SKM-1 treated with dmso at 0.1 percent for 144 hours (cell line): Measurements from ENCODE around the gene CIAO3.

Experiments used
- DNase-seq: peaks from one replicate; lab custom pipeline; 2025; ENCODE audit not compliant: unreplicated experiment; lab: John Stamatoyannopoulos, UW

The CIAO3 gene

GRCh38 chr16:740764-741505 lies at the start of gene CIAO3:
CIAO3 (minus strand) TSS chr16:740997; CDS start chr16:740985, 12 bp downstream.
- DNase-seq: peak; percentile 55

DNA sequence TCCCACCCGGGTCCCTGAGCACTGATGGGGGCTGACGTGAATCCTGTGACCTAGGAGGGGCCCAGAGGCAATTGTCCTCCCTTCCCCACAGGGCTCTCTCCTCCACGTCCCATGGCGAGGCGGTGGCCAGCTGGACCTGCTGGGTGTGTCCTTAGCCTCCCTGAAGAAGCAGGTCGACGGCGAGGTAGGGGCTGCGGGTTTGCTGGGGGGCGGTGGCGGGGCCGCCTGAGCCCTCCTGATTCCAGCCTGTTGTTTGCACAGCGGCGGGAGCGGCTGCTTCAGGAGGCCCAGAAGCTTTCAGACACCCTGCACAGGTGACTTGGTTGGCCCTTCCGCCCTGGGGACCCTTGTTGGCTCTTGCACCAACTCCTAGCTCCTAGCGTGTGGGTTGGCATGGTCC lies 49.3 kb upstream of the CIAO3 start:
- no peak for DNase-seq

DNA sequence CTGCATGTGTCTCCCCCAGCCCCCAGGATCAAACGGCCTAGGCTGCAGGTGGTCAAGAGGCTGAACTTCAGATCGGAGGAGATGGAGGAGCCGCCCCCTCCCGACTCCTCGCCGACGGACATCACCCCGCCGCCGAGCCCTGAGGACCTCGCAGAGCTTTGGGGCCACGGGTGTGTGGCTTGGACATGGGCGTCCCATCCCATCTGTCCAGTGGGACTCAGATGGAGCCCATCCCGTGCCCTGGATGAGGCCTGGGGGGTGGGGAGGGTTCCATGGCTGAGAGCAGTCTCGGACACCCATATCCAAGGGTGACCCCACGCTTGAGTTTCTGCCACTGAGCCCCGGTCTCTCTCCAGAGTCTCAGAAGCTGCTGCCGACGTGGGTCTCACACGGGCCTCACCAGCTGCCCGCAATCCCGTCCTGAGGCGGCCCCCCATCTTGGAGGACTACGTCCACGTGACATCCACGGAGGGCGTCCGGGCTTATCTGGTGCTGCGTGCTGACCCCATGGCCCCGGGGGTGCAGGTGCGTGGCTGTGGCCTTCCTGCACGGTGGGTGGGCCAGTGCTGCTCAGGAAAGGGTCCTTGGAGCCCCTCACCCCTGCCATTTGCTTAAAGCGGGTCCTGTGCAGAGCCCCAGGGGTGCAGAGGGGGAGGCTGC lies 48.5 kb upstream of the CIAO3 start:
- DNase-seq: no peak

DNA sequence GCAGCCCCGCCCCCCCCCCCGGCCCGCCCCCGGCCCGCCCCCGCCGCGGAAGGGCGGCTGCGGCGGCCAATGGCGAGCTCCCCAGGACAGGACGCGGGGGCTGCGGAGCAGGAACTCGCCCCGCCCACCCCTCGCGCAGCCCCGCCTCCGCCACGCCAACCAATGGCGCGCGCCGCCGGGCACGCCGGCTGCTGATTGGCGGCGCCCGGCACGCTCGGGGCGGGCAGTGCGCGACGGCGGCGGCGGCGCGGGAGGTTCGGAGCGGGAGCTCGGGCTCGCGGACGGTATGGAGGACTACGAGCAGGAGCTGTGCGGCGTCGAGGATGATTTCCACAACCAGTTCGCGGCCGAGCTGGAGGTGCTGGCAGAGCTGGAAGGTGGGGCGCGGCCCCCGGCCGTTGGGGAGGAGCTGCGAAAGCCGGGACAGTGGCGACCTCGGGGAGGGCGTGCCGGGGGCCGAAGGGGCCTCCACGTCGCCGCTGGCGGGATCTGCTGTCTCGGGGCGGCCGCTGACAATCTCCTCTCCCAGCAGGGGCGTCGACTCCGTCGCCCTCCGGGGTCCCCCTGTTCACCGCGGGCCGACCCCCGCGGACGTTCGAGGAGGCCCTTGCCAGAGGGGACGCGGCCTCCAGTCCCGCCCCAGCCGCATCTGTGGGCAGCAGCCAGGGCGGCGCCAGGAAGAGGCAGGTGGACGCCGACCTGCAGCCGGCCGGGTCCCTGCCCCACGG lies 47.8 kb upstream of the CIAO3 start, which contains the start of gene CHTF18:
Gene CHTF18, plus strand, starts transcription at position 222 of the 728 bp plus-strand sequence. Its CDS starts 65 bp downstream, at position 287.
- DNase-seq: peak; percentile 87

- no peak for DNase-seq
Observed at GRCh38 chr16:787978-788398, 47.2 kb upstream of the CIAO3 start, which contains the start of gene RPUSD1. RPUSD1 (minus strand) TSS chr16:788381; CDS start chr16:787737, 644 bp downstream.

GRCh38 chr16:787321-787966 lies 46.6 kb upstream of the CIAO3 start:
- no peak for DNase-seq

DNA sequence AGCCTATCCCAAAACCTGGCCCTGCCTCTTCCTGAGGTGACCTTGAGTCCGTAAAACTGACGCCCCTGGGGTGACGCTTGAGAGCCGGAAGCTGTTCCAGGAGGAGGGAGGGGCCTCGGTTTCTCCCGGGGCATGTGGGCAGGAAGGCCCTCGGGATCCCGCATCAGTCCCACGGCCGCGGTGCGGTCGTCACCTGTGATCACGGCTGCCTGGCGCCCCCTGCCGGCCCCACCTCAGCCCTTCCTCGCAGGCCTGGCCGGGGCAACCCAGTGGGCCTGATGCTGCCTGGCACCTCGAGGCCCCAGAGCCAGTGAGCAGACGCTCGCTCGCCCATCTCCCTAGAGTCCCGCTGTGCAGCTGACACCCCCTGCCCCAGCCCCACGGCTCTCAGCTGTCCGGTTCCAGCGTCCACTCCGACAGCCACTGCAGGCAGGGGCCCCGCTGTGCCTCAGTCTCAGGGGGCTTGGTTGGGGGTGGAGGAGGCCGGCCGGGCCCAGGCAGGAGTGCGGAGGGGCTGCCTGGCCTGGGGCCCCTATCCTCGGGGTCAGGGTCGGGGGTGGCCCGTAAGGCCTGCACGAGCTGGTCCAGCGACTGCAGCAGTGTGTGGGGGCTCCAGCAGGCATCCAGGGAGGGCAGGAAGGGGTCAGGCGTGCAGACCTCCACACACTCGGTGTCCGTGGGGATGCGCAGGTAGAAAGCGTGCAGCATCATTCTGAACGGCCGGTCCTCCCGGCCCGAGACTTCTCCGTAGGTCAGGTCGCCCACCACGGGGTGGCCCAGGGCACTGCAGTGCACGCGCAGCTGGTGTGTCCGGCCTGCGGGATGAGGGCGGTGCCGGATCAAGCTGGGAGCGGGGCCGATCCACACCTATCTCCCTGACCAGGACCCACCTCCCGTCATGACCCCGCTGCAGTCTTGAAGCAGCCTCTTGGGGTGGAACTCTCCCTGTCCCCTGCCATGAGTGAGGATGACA lies 45.1 kb upstream of the CIAO3 start:
- peak; percentile 29 for DNase-seq

GRCh38 chr16:784431-784830 lies 43.6 kb upstream of the CIAO3 start:
- DNase-seq: no peak

- DNase-seq: no peak
Observed at GRCh38 chr16:783404-784161, 42.8 kb upstream of the CIAO3 start.

- DNase-seq: no peak
Observed at GRCh38 chr16:782766-783403, 42.1 kb upstream of the CIAO3 start.

DNA sequence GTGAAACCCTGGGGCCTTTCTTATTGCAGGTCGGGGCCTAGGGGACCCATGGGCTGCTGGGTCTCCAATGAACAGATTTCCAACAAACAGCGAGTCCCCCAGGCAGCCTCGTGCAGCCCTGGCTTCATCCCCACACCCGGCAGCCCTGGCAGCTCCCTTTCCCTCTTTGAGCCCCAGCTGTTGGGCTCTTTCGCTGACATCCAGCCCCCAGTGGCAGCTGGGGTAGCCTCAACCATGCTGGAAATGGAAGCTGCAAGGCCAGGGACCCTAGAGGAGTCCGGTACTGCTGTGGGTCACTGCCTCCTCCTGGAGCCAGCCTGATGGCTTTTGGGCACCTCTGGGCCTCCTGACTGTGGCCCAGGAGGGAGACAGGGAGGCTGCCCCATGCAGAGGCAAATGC lies 41.5 kb upstream of the CIAO3 start:
- no peak for DNase-seq

DNA sequence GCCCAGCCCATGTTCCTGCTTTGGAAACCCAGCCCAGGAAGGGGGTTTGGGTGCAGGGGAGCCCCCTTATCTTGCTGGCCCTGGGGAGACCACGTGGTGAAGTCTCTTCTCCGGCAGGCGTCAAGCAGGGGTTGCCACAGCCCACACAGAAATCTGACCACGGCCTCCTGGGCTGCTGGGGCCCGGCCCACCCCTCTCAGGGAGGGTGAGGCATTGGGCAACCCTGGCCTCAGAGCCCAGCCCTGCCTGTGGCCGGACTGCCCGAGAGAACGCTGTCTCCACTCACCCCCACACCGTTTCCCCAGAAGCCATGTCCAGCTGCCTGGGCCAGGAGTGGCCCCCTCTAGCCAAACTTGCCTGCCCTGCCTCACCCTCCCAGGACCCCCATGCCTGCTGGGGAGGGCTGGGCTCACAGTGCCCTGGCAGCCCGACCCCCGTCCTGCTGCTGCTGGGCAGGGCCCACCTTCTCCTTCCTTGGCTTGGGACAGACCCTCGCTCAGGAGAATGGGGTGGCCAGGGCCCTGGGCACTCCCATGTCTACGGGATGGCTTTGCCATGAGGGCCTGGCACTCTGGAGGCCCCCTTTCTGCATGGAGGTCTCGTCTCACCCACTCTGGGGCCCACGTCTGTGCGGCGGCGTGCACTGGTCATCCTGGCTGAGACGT lies 40.7 kb upstream of the CIAO3 start:
- DNase-seq: no peak

- no peak for DNase-seq
Observed at GRCh38 chr16:780296-780695, 39.5 kb upstream of the CIAO3 start.

DNA sequence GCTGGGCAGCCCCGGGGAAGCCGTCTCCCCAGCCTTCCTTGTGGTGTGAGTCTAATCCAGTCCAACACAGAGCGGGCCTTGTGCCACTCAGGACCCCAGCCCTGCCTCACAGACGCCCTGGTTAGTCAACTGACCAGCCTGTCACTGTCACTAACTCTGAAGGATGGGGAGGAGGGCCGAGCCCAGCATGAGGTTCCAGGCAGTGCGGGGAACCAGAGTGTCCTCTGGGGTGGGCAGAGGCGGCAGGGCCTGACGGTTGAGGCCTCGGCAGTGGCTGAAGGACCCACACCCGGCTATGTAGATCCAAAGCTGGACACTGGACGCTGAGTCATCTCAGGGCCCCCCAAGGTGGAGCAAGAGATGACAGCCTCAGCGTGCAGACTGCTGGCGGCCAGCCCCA lies 38.8 kb upstream of the CIAO3 start:
- no peak for DNase-seq

DNA sequence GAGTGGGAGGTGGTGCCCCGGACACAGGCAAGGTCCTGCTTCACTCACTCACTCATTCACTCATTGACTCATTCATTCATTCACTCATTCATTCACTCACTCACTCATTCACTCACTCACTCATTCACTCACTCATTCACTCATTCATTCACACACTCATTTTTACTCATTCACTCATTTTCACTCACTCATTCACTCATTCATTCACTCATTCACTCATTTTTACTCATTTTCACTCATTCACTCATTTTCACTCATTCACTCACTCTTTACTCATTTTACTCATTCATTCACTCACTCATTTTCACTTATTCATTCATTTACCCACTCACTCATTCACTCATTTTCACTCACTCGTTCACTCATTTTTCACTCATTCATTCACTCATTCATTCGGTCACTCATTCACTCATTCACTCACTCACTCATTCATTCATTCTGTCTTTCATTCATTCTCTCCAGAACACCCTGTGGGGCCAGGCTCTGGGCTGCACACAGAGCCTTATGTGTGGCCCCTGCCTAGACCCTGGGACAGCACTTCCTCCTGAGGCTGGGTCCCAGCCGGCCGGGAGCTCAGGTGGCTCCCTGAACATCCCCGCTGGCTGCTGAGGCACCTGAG lies 38.2 kb upstream of the CIAO3 start:
- DNase-seq: no peak

DNA sequence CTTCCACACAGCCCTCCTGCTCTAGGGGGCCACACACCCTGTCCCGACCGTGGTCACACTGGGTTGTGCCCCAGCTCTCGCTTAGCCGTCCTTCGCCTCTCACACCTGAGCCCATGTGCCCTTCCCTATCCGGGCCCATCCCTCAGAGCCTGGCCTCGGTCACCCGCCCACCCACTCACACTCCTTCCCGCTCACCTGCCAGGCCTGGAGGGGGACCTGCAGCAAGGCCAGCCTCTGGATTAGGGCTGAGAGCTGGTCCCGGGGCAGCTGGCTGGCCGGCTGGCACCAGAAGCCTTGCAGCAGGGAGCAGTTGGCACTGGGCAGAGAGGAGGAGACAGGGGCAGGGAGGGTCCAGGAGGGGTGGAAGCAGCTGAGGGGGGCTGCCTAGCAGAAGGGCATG lies 37.6 kb upstream of the CIAO3 start:
- DNase-seq: no peak

- no peak for DNase-seq
Observed at GRCh38 chr16:777826-778225, 37.0 kb upstream of the CIAO3 start.

GRCh38 chr16:776824-777223 lies 36.0 kb upstream of the CIAO3 start:
- no peak for DNase-seq
